Measurements from ENCODE around the gene EVC.

Gene EVC

DNA sequence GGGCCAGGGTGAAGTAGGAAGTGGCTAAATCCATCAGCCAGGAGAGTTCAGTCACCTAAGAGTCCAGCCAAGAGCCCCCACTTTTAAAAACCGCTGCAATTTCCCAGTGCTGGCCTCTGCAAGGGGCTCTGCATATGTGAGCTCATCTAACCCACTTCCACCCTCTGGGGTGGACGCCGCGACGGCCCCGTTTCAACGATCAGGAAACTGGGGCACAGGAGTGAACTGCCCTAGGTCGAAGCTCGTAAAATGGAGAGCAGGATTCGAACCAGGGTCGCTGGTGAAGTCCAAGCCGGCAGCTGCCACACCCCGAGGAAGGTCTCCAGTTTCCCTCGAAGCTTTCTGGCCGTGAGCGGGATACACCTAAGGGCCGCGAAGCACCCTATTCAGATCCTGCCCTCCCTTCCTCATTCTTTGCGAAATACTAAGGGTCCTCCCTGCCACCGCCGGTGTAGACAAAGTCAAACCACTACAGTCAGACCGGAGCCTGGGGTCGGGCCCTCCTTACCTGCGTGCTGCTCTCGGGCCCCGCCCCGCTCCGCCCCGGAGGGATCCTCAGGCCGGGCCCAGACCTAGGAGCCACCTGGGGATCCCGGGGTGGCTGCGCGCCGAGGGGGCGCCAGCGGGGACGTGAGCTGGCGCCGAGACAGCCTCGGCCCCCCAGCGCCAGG lies 3.1 kb upstream of the EVC start:
- peak overlapping the region; percentile 78 for H3K27ac ChIP-seq
- no peak for DNase-seq (ENCODE audit: low read depth, low spot score)

DNA sequence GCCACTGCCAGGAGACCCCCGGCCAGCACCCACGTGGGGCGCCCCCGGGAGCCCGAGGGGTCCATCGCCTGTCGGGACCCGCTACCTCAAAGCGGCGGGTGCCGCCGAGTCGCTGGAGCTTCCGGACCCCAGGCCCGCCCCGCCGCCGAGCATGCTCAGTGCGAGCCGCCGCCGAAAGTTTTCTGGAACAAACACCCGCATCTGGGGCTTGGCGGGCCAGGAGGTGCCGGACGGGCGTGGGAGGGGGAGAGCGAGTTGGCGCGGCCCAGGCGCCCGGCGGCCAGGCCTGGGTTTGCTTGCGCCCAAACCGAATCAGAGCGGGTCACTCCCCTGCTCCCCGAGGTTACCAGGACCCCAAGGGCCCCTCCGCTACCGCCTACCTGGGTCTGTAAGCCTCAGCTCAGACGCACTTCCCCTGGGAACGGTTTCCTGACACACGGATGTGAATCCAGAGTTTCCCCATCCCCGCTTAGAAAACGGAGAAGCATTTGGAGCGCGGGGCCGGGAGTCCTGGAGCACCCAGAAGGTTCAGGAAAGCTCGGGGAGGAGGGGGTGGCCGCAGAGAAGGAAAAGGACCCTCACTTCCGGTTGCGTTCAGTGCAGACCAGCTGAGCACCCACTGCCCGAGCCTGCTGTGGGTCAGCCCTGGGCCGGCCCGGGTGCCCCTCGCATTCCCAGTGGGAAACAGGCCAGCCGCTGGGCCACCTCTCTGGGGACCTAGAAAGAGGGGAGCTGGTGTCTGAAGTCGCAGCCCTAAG lies 2.4 kb upstream of the EVC start, which contains the start of gene EVC2:
EVC2 (minus strand) TSS at position 111 of the 758 bp plus-strand sequence; CDS start at position 65, 46 bp downstream.
- no peak for DNase-seq (ENCODE audit: low read depth, low spot score)
- peak within 1 kb of the TSS; percentile 78 for H3K27ac ChIP-seq

- peak overlapping the region; percentile 78 for H3K27ac ChIP-seq
- DNase-seq (ENCODE audit: low read depth, low spot score): no peak
Observed at GRCh38 chr4:5709207-5709575, 1.8 kb upstream of the EVC start.

GRCh38 chr4:5710065-5710960 lies 688 bp upstream of the EVC start:
- peak overlapping the region; percentile 78 for H3K27ac ChIP-seq
- no peak for DNase-seq (ENCODE audit: low read depth, low spot score)

DNA sequence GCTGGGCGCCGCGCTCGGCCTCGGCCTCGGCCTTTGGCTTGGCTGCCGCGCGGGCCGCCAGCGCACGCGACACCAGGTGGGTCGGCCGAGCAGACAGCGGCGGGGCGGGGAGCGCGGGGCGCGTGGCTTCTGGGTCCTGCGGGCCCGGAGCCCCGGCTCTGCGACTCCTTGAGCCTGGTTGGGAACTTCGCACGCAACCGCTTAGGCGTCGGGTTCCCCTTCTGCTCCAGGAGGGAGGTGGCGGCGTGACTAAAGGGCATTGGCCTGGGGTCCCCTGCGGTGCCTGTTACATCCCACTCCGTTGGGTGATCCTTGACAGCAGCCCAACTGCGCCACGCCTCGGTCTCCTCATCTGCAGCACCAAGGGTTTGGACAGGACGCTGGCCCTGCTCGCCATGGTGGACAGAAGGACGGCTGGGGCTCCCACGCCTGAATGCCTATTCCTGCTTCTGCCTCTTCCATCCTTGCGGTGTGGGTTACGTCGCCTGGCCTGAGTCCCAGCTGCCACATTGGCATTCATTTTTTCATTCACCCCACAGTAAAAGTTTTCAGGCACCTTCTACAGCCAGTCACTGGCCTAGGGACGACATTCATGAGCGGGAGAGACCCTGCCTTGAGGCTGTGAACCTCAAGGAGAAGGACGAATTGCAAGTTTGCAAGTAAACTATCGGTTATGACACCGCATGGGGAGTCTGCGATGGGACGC lies 631 bp downstream of the EVC start:
- H3K27ac ChIP-seq: peak overlapping the region; percentile 78
- no peak for DNase-seq (ENCODE audit: low read depth, low spot score)

DNA sequence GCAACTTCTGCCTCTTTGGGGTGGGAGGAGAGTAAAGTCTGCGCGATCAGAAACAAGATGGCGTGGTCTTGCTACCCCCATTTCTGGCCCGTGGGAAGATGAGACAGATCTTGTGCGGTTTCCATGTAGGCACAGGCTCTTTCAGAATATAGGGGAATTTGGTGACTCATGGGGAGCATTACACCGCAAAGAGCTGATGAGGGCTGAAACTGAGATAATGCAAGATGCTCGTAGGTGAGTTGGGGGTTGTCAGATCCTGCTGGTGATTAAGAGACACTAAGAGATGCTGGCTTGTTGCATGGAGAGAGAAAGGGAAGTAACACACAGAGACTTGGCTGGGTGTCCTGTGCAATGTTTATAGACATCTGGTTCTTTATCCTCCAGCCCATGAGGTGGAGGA lies 1.5 kb downstream of the EVC start:
- DNase-seq (ENCODE audit: low read depth, low spot score): peak; percentile 12
- H3K27ac ChIP-seq: peak overlapping the region; percentile 78

- H3K27ac ChIP-seq: no peak overlapping the region
- no peak for DNase-seq (ENCODE audit: low read depth, low spot score)
Observed at GRCh38 chr4:5712931-5713330, 1.9 kb downstream of the EVC start.

DNA sequence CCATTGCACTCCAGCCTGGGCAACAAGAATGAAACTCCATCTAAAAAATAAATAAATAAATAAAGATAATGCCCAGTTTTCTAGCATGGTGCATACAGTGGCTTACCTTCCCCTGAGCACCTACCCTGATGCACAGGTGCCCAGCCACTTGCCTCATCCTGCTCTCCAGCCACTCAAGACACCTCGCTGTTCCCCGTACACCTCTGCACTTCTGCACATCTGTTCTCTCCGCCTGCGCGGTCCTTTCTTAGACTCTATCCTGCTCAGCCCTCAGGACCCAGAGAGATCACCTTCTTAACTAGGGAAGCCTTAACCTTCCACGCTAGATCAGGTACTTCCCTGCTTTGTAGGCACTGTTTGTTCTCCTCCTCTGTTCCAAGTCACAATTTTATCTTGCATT lies 2.9 kb downstream of the EVC start:
- H3K27ac ChIP-seq: no peak overlapping the region
- no peak for DNase-seq (ENCODE audit: low read depth, low spot score)

DNA sequence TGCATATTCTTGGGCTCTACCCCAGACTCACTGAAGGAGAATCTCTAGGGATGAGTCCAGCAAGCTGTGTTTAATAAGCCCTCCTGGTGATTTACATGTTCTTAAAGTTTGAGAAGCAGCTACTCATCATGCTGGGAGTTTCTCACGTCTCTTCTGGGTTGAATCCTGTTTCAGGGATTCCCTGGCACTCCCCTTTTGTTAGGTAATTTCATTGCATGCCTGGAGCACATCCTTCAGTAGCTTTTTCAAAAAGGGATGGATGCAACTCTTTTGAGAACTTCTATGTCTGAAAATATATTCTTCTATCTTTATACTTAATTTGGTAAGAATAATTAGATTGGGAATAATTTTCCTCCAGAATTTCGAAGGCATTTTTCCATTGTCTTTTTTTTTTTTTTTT lies 4.4 kb downstream of the EVC start:
- no peak overlapping the region for H3K27ac ChIP-seq
- DNase-seq (ENCODE audit: low read depth, low spot score): no peak

DNA sequence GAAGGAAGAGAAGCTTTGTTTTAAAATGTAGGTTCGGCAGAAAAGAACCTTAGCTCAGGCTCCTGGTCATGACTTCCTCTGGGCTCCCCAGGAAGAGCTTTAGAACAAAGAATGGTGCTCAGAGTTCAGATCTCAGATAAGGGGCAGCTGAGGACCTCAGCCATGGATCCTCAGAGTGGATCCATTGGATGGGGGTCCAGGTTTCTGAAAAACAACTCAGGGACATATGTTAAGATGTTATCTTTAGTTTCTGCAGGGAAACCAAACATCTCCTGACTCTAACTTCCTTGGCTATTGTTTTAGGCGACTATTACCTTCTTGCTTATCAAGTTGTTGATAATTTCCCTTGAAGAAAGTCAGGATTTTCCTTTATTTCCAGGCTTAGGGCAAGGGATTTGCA lies 5.4 kb downstream of the EVC start:
- DNase-seq (ENCODE audit: low read depth, low spot score): no peak
- no peak overlapping the region for H3K27ac ChIP-seq

GRCh38 chr4:5717449-5718158 lies 6.6 kb downstream of the EVC start:
- no peak for DNase-seq (ENCODE audit: low read depth, low spot score)
- no peak overlapping the region for H3K27ac ChIP-seq

- DNase-seq (ENCODE audit: low read depth, low spot score): no peak
- no peak overlapping the region for H3K27ac ChIP-seq
Observed at GRCh38 chr4:5718411-5718810, 7.4 kb downstream of the EVC start.

GRCh38 chr4:5719350-5720055 lies 8.5 kb downstream of the EVC start:
- no peak overlapping the region for H3K27ac ChIP-seq
- no peak for DNase-seq (ENCODE audit: low read depth, low spot score)

GRCh38 chr4:5720157-5720850 lies 9.3 kb downstream of the EVC start:
- no peak overlapping the region for H3K27ac ChIP-seq

GRCh38 chr4:5720980-5721379 lies 10.0 kb downstream of the EVC start:
- no peak overlapping the region for H3K27ac ChIP-seq
- DNase-seq (ENCODE audit: low read depth, low spot score): no peak

More at GRCh38 chr4:5720157-5720850, 9.3 kb downstream of the EVC start:
- no peak for DNase-seq (ENCODE audit: low read depth, low spot score)

DNA sequence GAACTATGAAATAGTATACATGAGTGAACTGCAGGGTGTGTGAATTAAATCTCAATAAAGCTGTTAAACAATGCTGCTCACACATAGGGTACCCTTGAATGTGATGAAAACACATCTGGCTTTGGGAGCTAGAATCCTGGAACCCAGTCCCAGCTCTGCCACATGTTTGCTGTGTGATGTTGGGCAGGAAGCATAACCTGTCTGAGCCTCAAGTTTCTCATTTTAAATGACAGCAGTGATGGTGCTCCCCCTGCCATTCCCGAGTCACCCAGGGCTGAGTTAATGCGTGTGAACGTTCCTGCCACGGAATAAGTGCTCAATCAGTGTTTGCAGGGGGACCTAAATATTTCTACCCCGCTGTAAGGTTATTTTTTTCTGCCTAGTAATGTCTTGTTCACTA lies 10.9 kb downstream of the EVC start:
- peak overlapping the region; percentile 6 for H3K27ac ChIP-seq
- no peak for DNase-seq (ENCODE audit: low read depth, low spot score)

DNA sequence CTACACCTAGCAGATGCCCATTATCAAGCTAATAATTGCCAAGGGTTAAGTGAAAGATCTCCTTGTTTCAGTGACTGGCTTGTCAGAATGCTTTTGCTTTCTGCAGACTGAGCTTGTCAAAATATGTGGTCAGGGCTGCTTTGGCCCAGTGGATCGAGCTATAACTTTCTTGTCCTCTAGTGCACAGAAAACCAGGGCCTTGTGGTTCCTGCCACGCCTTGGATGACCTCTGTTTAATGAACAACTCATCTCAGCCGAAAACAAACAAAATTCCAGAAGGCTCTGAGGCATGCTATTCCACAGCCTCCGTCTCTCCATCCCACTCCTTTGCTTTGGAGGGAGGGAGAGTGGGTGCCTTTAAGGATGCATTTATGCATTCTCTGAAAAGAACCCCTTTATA lies 11.3 kb downstream of the EVC start:
- no peak for DNase-seq (ENCODE audit: low read depth, low spot score)

DNA sequence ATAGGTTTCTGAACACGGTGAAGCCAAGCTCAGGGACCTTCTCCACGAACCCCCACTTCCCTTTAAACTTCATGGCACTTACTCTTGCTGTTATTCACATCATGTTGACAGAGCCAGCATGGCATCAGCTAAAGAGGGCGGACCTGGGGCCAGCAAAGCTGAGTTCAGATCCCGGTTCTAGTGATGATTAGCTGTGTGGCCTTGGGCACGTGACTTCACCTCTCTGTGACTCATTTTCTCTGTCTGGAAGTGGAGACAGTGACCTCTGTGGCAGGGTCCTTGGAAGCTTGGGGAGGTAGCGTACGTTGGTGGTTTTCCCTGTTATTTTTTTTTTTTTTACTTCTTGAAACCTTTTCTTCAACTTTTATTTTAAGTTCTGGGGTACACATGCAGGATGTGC lies 13.4 kb downstream of the EVC start:
- DNase-seq (ENCODE audit: low read depth, low spot score): no peak
- no peak overlapping the region for H3K27ac ChIP-seq

More for the DNA sequence above, 11.3 kb downstream of the EVC start:
- peak overlapping the region; percentile 6 for H3K27ac ChIP-seq
